SK-N-SH treated with all-trans-retinoic acid at 6 μM for 48 hours (cell line): ENCODE measurements around the gene WSCD2.

Source experiments
- ISL1 ChIP-seq: fragments of 250-450 bp; sonication (Bioruptor Pico); IDR thresholded peaks from 2 replicates; pipeline ENCODE4 v2.1.2; 2022; ENCODE audit warnings: mild to moderate bottlenecking, moderate library complexity
- PATZ1 ChIP-seq: fragments of 250-450 bp; sonication (Bioruptor Pico); IDR thresholded peaks from 2 replicates; pipeline ENCODE4 v1.8.0; 2020; ENCODE audit warnings: mild to moderate bottlenecking, moderate library complexity, borderline replicate concordance
- PPARA ChIP-seq: fragments of 250-450 bp; sonication (Bioruptor Pico); IDR thresholded peaks from 2 replicates; pipeline ENCODE4 v1.5.0; 2020; ENCODE audit warnings: mild to moderate bottlenecking, borderline replicate concordance
- RARB ChIP-seq: fragments of 250-450 bp; sonication (Bioruptor Pico); IDR thresholded peaks from 2 replicates; pipeline ENCODE4 v1.8.0; 2021; ENCODE audit warnings: mild to moderate bottlenecking, moderate library complexity
- SNAI2 ChIP-seq: fragments of 250-450 bp; sonication (Bioruptor Pico); IDR thresholded peaks from 2 replicates; pipeline ENCODE4 v1.5.0; 2020; ENCODE audit warnings: mild to moderate bottlenecking, moderate library complexity
- TSHZ2 ChIP-seq: fragments of 250-450 bp; sonication (Bioruptor Pico); IDR thresholded peaks from 2 replicates; pipeline ENCODE4 v1.5.0; 2020; ENCODE audit warnings: mild to moderate bottlenecking, moderate library complexity
- ZNF8 ChIP-seq: fragments of 450-650 bp; formaldehyde crosslinking; IDR thresholded peaks from 2 replicates; pipeline ENCODE4 v1.5.0; 2020; ENCODE audit warnings: mild to moderate bottlenecking, moderate library complexity

- TF ChIP-seq ISL1 (CRISPR knock-in tag) (no peak), PATZ1 (CRISPR knock-in tag) (no peak), PPARA (CRISPR knock-in tag) (no peak), ZNF8 (CRISPR knock-in tag) (no peak), RARB (CRISPR knock-in tag) (no peak), TSHZ2 (CRISPR knock-in tag) (no peak), SNAI2 (CRISPR knock-in tag) (no peak)
These were observed 7.2 kb upstream of the WSCD2 start for GRCh38 chr12:108121728-108122471.
